Type B pancreatic cell (in vitro differentiated cells): Measurements from ENCODE around the gene GALNS. TPM values are rescaled to one million over a fixed set of nuclear protein-coding genes. Genes with fewer than 3 reads are reported as not detected.

ENCODE experiments used
- DNase-seq: peaks from one replicate; pipeline ENCODE4 v3.0.0; 2021; ENCODE audit warnings: mixed read lengths; ENCODE audit not compliant: unreplicated experiment; ENCODE audit errors: extremely low spot score
- H3K27ac Mint-ChIP-seq: 2 replicates; pipeline ENCODE4 v1.8.0; 2021; ENCODE audit warnings: mild to moderate bottlenecking, mixed read lengths
- H3K27me3 Mint-ChIP-seq: 2 replicates; pipeline ENCODE4 v1.8.0; 2021; ENCODE audit warnings: mixed read lengths
- H3K36me3 Mint-ChIP-seq: 2 replicates; pipeline ENCODE4 v1.8.0; 2021; ENCODE audit warnings: mixed read lengths
- H3K4me1 Mint-ChIP-seq: one replicate; pipeline ENCODE4 v1.8.0; 2021; ENCODE audit warnings: mixed read lengths; ENCODE audit not compliant: unreplicated experiment
- H3K4me3 Mint-ChIP-seq: 2 replicates; pipeline ENCODE4 v1.8.0; 2021; ENCODE audit warnings: mild to moderate bottlenecking, mixed read lengths
- H3K9me3 Mint-ChIP-seq: 2 replicates; pipeline ENCODE4 v1.8.0; 2021; ENCODE audit warnings: mixed read lengths
- total RNA-seq: library from RNA; stranded (reverse); gene quantifications from 2 replicates; pipeline ENCODE4 v1.2.1, GENCODE V29; 2021; ENCODE audit warnings: low replicate concordance
- TF ChIP-seq, protein P1 (sequence below): fragments of 200-600 bp; sonication (generic); conservative IDR thresholded peaks from 2 replicates; pipeline ENCODE4 v1.5.0; 2021; ENCODE audit warnings: antibody characterized with exemption, mild to moderate bottlenecking

GALNS gene
- total RNA-seq, 1 donor from 2014 or later = 30.2 TPM

DNA sequence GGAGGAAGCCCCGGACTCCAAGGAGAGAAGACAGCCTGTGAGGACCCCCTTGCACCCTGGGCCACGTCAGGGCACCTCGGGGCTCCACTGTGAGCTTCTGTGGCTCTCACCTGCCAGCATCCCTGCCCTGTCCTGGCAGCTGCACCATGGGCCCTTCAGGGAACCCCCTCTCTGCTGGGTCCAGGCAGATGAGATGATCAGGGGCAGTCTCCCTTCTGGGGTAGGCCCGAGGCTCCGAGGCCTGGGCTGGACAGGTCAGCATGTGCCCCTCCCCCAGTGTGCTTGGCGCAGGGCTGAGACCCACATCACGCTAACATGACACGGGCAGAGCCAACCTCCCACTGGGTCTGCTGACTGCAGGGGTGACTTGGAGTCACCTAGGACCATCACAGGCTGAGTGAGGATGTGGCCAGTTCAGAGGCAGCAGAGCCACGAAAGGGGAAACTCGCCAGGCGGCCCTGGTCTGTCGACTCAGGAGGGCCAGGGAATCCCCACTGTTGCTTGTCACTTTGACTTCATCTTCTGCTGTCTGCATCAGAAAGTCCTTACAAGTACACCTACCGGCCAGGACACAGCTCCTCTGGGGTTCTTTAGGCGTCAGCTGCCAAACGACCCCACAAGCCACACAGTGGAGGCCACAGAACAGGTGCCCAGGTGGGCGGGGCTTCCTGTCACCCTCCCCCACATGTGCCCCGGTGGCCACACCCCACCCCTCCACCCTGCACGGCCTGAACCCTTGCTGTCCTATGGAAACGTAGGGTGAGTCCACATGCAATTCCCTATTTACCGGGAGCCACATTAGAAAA lies 2.2 kb downstream of the GALNS start:
- Mint-ChIP-seq H3K4me1 (peaks cover 14% of the 10 kb centered on the region), H3K36me3 (no peaks in the 10 kb centered on the region), H3K27me3 (no peaks in the 10 kb centered on the region), H3K27ac (no peak overlapping the region), H3K4me3 (no peak overlapping the region), H3K9me3 (no peaks in the 10 kb centered on the region)
- no peak for DNase-seq
- TF ChIP-seq, protein P1, sequence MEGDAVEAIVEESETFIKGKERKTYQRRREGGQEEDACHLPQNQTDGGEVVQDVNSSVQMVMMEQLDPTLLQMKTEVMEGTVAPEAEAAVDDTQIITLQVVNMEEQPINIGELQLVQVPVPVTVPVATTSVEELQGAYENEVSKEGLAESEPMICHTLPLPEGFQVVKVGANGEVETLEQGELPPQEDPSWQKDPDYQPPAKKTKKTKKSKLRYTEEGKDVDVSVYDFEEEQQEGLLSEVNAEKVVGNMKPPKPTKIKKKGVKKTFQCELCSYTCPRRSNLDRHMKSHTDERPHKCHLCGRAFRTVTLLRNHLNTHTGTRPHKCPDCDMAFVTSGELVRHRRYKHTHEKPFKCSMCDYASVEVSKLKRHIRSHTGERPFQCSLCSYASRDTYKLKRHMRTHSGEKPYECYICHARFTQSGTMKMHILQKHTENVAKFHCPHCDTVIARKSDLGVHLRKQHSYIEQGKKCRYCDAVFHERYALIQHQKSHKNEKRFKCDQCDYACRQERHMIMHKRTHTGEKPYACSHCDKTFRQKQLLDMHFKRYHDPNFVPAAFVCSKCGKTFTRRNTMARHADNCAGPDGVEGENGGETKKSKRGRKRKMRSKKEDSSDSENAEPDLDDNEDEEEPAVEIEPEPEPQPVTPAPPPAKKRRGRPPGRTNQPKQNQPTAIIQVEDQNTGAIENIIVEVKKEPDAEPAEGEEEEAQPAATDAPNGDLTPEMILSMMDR = no peak

DNA sequence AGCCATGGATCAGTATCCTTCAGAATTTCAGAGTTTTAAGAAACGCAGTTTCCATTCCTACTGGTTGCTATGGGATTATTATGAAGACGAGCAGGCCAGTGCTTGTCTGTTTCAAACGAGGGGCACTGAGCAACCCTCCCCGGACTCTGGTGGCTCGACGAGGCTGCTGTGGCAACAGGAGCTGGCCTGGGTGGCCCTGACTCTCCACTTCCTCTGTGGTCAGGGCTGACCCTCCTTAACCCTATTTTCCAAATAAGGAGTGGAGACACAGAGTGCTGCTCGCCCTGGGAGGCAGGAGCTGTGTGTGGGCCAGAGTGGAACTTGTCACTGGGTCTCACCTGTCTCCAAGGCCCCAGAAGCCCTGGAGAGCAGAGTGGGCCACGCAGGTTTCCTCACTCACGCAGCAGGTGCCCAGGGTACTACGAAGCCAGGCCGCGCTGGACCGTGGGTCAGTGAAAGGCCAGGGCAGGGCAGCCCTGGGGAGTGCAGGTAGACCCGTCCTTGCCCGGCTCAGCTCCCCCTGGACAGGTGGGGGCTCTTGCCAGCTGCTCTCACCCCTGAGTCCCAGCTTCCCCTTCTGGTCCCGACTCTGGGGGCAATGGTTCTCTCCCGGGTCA lies 3.3 kb downstream of the GALNS start:
- Mint-ChIP-seq H3K4me1 (peaks cover 11% of the 10 kb centered on the region), H3K27me3 (no peaks in the 10 kb centered on the region), H3K9me3 (no peaks in the 10 kb centered on the region), H3K36me3 (no peaks in the 10 kb centered on the region), H3K27ac (no peak overlapping the region), H3K4me3 (no peak overlapping the region)
- DNase-seq = no peak
- TF ChIP-seq, protein P1 = no peak

DNA sequence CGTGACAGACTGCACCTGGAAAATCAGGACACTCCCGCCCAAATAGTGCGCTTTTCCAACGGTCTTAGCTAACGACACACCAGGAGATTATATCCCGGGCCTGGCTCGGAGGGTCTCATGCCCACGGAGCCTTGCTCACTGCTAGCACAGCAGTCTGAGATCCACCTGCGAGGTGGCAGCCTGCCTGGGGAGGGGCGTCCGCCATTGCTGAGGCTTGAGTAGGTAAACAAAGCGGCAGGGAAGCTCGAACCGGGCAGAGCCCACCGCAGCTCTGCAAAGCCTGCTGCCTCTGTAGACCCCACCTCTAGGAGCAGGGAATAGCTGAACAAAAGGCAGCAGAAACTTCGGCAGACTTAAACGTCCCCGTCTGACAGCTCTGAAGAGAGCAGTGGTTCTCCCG lies 5.1 kb downstream of the GALNS start:
- Mint-ChIP-seq H3K27ac (no peak overlapping the region), H3K4me3 (no peak overlapping the region), H3K36me3 (no peaks in the 10 kb centered on the region), H3K9me3 (no peaks in the 10 kb centered on the region), H3K4me1 (peaks cover 4% of the 10 kb centered on the region), H3K27me3 (no peaks in the 10 kb centered on the region)
- DNase-seq = no peak
- TF ChIP-seq, protein P1 = no peak

DNA sequence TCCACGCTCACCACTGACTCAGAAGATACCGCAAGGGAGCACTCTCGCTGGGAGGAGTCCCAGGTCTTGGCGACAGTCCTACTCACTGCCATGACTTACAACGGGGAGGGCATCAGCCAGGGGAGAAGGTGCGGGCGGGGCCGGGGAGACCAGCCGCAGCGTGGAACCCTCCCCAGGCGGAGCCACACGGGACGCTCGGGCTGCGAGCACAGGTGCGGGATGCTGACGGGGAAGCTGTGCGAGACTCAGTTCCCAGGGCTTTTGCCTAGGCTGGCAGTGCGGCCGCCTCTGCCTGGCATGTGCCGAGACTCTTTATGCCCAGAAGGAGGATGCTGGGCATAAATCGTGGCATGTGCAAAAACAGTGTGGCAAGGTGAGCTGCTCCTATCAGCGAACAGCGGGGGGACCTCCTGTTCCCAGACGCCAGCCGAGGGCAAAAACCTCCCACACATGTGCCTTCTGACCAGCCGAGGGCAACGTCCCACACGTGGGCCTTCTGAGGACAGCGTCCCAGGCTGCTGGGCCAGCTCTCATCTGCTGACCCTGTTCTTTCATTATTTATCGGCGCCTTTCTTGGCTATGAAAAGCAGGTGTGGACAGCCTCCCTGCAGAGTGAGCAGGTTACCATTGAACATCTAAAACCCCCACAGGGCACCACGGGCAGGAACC lies 6.1 kb downstream of the GALNS start:
- H3K27ac Mint-ChIP-seq = no peak overlapping the region
- H3K36me3 Mint-ChIP-seq = no peaks in the 10 kb centered on the region
- H3K27me3 Mint-ChIP-seq = no peaks in the 10 kb centered on the region
- H3K9me3 Mint-ChIP-seq = no peaks in the 10 kb centered on the region
- DNase-seq = no peak
- TF ChIP-seq, protein P1 = no peak
- peaks cover 4% of the 10 kb centered on the region for H3K4me1 Mint-ChIP-seq
- no peak overlapping the region for H3K4me3 Mint-ChIP-seq

DNA sequence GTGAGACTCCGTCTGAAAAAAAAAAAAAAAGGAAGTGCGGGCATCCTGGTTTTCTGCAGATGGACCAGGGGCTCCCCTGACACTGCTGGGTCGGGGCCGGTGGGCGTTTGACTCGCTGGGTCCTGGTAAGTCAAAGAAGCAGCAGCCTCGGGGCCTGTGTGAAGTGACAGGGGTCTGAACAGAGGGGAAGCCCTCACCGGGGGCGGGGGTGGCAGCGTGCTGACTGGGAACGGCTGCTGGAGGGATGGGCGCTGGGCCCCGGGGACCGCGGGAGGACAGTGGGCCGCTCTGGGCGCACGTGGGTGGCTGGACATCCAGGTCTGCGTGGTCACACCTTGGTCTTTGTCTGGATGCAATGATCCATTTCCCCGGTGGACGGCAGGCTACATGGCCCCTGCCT lies 8.2 kb downstream of the GALNS start:
- Mint-ChIP-seq H3K4me1 (peaks cover 4% of the 10 kb centered on the region), H3K4me3 (no peak overlapping the region)
- TF ChIP-seq, protein P1 = no peak

More for the DNA sequence above, 8.2 kb downstream of the GALNS start:
- H3K27me3 Mint-ChIP-seq = no peaks in the 10 kb centered on the region
- no peaks in the 10 kb centered on the region for H3K9me3 Mint-ChIP-seq
- no peaks in the 10 kb centered on the region for H3K36me3 Mint-ChIP-seq
- H3K27ac Mint-ChIP-seq = no peak overlapping the region
- no peak for DNase-seq
